Uterus (tissue), 2 donors: Measurements from ENCODE around the gene EMC1.

Experiments
- CTCF ChIP-seq, 4 experiments: fragments of 200-600 bp in 2 of 4; fragments of 450-650 bp in 2 of 4; sonication (generic) in 2 of 4; IDR thresholded peaks; one replicate each; pipeline ENCODE4 v1.5.1; 2016 to 2019; ENCODE audit warnings: antibody characterized with exemption in 4 of 4, mild to moderate bottlenecking in 2 of 4, moderate library complexity in 1 of 4
- POLR2A ChIP-seq, 2 donors: fragments of 450-650 bp; IDR thresholded peaks; one replicate each; pipeline ENCODE4 v1.6.1; 2016; ENCODE audit warnings: antibody characterized with exemption in 2 of 2, mild to moderate bottlenecking in 1 of 2, moderate library complexity in 1 of 2

GRCh38 chr1:19262744-19263143 is 11.4 kb upstream of the EMC1 start:
- TF ChIP-seq CTCF (IDR thresholded peaks at IDR 0.05) (no peak), POLR2A (IDR thresholded peaks at IDR 0.05) (no peak)
